Naive B cell (primary cell): Measurements from ENCODE around the gene ASB14. TPM values are rescaled to one million over a fixed set of nuclear protein-coding genes. Genes with fewer than 3 reads are reported as not detected.
"Not testable (repeated sequence)": the region's sequence is repeated elsewhere in the genome, so short reads cannot be mapped to it uniquely, and the experiment has no call there.

Experiments
- ATAC-seq, 2 donors: fragments of 150-1000 bp; cut with Tn5 transposase; 2 replicates each; pipeline ENCODE4 v1.10.0; 2021; ENCODE audit warnings: low read depth in 2 of 2, mild to moderate bottlenecking in 2 of 2, moderate library complexity in 2 of 2
- DNase-seq: peaks from one replicate; pipeline ENCODE4 v3.0.0; 2022
- H3K27ac Mint-ChIP-seq, 6 donors: one replicate each; pipeline ENCODE4 v1.8.0; 2020 to 2022; ENCODE audit warnings: mild to moderate bottlenecking in 6 of 6, mixed read lengths in 6 of 6, moderate library complexity in 5 of 6, inconsistent platforms in 2 of 6
- H3K27me3 Mint-ChIP-seq, 3 donors: one replicate each; pipeline ENCODE4 v1.8.0; 2021 to 2022; ENCODE audit warnings: mixed read lengths in 3 of 3, mild to moderate bottlenecking in 1 of 3
- H3K36me3 Mint-ChIP-seq, 2 donors: one replicate each; pipeline ENCODE4 v1.8.0; 2020 to 2022; ENCODE audit warnings: mixed read lengths in 2 of 2, inconsistent platforms in 1 of 2, mild to moderate bottlenecking in 1 of 2
- H3K4me1 Mint-ChIP-seq, 3 donors: one replicate each; pipeline ENCODE4 v1.8.0; 2020 to 2022; ENCODE audit warnings: mixed read lengths in 3 of 3, inconsistent platforms in 1 of 3, mild to moderate bottlenecking in 1 of 3, moderate library complexity in 1 of 3
- H3K4me3 Mint-ChIP-seq, 8 donors: one replicate each; pipeline ENCODE4 v1.8.0; 2020 to 2022; ENCODE audit warnings: mild to moderate bottlenecking in 8 of 8, mixed read lengths in 8 of 8, moderate library complexity in 8 of 8, inconsistent platforms in 2 of 8
- H3K9me3 Mint-ChIP-seq, 7 donors: one replicate each; pipeline ENCODE4 v1.8.0; 2020 to 2022; ENCODE audit warnings: mixed read lengths in 7 of 7, mild to moderate bottlenecking in 5 of 7, inconsistent platforms in 2 of 7, moderate library complexity in 1 of 7
- polyA plus RNA-seq, 6 donors: library from polyadenylated mRNA; unstranded; fragments of 300-500 nt; fragmentation: Illumina TruSeq; gene quantifications; one replicate each; pipeline ENCODE4 v1.2.3, GENCODE V29; 2021; ENCODE audit warnings: low read depth in 6 of 6

ASB14 gene
- 1 to 10 TPM in 4 of 6 donors, under 1 TPM in 2; 0.49 to 2.7 (median 1.7) TPM for polyA plus RNA-seq

DNA sequence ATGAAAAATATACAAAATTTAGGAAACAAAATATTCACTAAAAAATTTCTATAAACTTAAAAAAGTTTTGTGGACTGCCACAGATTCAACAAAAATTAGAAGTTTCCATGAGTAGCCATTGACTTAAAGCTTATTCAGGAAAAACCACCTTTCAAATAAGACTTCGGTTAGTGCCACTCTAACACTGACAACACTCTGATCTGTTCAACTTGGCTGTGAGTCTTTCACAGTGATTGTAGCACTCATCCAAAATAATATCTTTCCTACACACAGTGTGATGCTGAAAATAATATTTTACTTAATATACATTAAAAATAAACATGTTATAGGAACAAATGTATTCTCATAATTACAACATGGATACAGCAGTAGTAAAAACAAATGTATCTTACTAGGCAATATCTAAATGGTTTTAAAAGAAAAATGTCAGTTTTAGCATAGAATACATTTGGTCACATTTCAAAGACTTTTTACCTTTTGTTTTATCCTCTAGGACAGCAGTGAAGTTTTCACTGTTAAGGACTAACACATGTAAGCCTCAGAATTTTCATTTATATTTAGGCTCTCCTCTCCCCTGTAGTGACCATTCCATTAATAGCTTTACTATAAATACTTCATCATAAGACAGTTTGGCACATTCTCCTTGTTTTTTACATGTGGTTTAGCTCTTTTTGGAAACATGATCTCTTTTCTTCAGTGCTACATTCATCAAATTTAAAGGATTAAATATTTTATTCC is at the start of gene ASB14:
TSS of gene ASB14 (minus strand) at position 527 of the 738 bp plus-strand sequence. CDS start 652 bp downstream, outside the sequence.
- H3K4me1 Mint-ChIP-seq, result no peaks in the 10 kb centered on the region
- DNase-seq (no peak), ATAC-seq (no peak)
- no peak within 1 kb of the TSS for H3K4me3 Mint-ChIP-seq
- H3K27ac Mint-ChIP-seq, result peak within 1 kb of the TSS in 2 of 6 donors; percentile 4 to 21
- H3K27me3 Mint-ChIP-seq, result peaks cover 2 to 8% (median 6%) of the 10 kb centered on the region in 3 donors
- peaks cover 0 to under 1% (median 0%) of the 10 kb centered on the region in 7 donors for H3K9me3 Mint-ChIP-seq
- no peaks in the 10 kb centered on the region for H3K36me3 Mint-ChIP-seq

- not testable (repeated sequence) for DNase-seq, H3K9me3 Mint-ChIP-seq, ATAC-seq, H3K4me3 Mint-ChIP-seq, H3K27ac Mint-ChIP-seq, H3K27me3 Mint-ChIP-seq, H3K36me3 Mint-ChIP-seq, H3K4me1 Mint-ChIP-seq
Measured at GRCh38 chr3:57339071-57339642, 46.7 kb upstream of the ASB14 start.

GRCh38 chr3:57338272-57339070 is 46.0 kb upstream of the ASB14 start:
- not testable (repeated sequence) for ATAC-seq, H3K4me3 Mint-ChIP-seq, H3K27me3 Mint-ChIP-seq, H3K4me1 Mint-ChIP-seq, H3K27ac Mint-ChIP-seq, H3K9me3 Mint-ChIP-seq, H3K36me3 Mint-ChIP-seq, DNase-seq

- H3K27me3 Mint-ChIP-seq, result no peaks in the 10 kb centered on the region
- peaks cover 0 to 3% of the 10 kb centered on the region in 2 donors for H3K36me3 Mint-ChIP-seq
- H3K4me1 Mint-ChIP-seq, result no peaks in the 10 kb centered on the region
- peaks cover 0 to 6% (median 0%) of the 10 kb centered on the region in 7 donors for H3K9me3 Mint-ChIP-seq
- H3K27ac Mint-ChIP-seq, result peak overlapping the region in 1 of 6 donors; percentile 52
- no peak overlapping the region for H3K4me3 Mint-ChIP-seq
- no peak for DNase-seq
- no peak for ATAC-seq
Measured at GRCh38 chr3:57335283-57335938, 42.9 kb upstream of the ASB14 start.

DNA sequence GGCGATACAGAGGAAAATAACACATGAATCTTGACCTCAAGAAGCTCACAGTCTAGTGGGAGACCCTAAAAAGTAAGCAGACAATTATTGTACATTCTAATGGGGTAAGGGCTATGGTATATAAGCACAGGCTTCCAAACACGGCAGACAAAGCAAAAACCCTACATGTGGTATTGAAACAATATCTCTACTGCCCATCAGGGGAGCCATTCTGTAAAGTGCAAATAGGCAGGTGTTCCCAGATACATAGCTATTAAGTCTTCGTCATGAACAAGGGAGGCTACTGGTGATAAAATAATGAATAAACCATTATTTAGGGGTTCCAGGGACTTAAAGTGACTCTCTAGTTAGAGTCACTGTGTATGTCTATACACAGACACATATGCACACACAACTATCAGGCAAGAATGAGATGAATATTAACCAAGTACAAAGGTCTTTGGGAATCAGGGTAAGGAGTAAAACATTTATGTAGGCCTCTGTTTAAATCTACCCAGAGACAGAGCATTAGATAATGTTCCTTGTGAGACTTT is 38.7 kb upstream of the ASB14 start:
- Mint-ChIP-seq H3K27ac (no peak overlapping the region), H3K4me3 (no peak overlapping the region), H3K4me1 (no peaks in the 10 kb centered on the region), H3K27me3 (no peaks in the 10 kb centered on the region), H3K9me3 (peaks cover 0 to 4% (median 0%) of the 10 kb centered on the region in 7 donors), H3K36me3 (peaks cover 0 to 3% of the 10 kb centered on the region in 2 donors)
- ATAC-seq, result no peak
- no peak for DNase-seq

DNA sequence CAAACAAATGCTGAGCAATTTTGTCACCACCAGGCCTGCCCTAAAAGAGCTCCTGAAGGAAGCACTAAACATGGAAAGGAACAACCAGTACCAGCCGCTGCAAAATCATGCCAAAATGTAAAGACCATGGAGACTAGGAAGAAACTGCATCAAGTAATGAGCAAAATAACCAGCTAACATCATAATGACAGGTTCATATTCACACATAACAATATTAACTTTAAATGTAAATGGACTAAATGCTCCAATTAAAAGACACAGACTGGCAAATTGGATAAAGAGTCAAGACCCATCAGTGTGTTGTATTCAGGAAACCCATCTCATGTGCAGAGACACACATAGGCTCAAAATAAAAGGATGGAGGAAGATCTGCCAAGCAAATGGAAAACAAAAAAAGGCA is 34.0 kb upstream of the ASB14 start:
- not testable (repeated sequence) for DNase-seq, H3K27me3 Mint-ChIP-seq, H3K27ac Mint-ChIP-seq, H3K4me3 Mint-ChIP-seq, H3K36me3 Mint-ChIP-seq, H3K4me1 Mint-ChIP-seq, ATAC-seq
- peaks cover 0 to 15% (median 4%) of the 10 kb centered on the region in 7 donors for H3K9me3 Mint-ChIP-seq

- Mint-ChIP-seq H3K4me3 (no peak overlapping the region), H3K27me3 (peaks cover 8 to 21% (median 12%) of the 10 kb centered on the region in 3 donors), H3K4me1 (no peaks in the 10 kb centered on the region), H3K27ac (no peak overlapping the region), H3K36me3 (no peaks in the 10 kb centered on the region), H3K9me3 (peaks cover 0 to 15% (median 10%) of the 10 kb centered on the region in 7 donors)
- no peak for DNase-seq
- ATAC-seq, result no peak
Measured at GRCh38 chr3:57314204-57314603, 21.7 kb upstream of the ASB14 start.

DNA sequence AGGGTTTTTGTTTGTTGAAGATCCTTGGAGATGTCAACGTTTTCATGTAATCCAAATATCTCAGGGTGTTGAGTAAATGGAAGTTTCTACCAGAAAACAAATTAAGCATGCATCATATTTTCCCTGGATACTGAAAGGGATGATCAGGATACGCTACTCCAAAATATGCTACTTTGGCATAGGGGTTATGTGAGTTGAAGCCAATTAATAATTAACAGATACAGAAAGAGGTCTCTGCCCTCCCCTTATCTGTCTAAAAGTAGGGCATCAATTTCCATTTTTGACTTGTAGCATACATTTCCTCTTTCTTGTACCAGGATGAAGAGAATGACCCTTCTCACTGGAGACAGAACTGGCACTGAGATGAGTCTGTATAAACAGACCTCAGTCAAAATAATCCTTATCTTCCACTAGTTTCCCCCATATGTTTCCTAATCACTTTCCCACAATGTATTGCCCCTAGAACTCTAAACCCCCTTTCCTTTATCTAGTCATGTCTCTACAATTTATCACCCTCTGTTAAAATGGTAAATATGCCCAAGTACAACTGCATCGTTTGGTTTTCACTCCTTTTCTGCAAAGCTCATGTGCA is 17.4 kb upstream of the ASB14 start:
- Mint-ChIP-seq H3K27me3 (peaks cover 4 to 11% (median 6%) of the 10 kb centered on the region in 3 donors), H3K9me3 (no peaks in the 10 kb centered on the region), H3K4me3 (no peak overlapping the region), H3K4me1 (no peaks in the 10 kb centered on the region), H3K27ac (no peak overlapping the region), H3K36me3 (no peaks in the 10 kb centered on the region)
- no peak for ATAC-seq
- no peak for DNase-seq

DNA sequence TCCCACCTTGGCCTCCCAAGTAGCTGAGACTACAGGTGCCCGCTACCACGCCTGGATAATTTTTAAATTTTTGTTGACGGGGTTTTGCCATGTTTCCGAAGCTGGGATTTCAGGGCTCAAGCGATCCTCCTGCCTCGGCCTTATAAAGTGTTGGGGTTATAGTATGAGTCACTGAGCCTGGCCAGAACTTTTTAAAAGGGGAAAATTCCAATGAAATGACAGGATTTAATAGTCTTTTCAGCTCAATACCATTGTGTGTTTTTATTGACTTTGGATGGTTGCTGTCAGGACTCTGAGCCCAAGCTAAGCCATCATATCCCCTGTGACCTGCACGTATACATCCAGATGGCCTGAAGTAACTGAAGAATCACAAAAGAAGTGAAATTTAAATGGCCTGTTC is 11.0 kb upstream of the ASB14 start:
- H3K36me3 Mint-ChIP-seq, H3K4me1 Mint-ChIP-seq, H3K4me3 Mint-ChIP-seq, DNase-seq, H3K27ac Mint-ChIP-seq, H3K9me3 Mint-ChIP-seq, ATAC-seq: not testable (repeated sequence)
- peaks cover 8 to 29% (median 14%) of the 10 kb centered on the region in 3 donors for H3K27me3 Mint-ChIP-seq

DNA sequence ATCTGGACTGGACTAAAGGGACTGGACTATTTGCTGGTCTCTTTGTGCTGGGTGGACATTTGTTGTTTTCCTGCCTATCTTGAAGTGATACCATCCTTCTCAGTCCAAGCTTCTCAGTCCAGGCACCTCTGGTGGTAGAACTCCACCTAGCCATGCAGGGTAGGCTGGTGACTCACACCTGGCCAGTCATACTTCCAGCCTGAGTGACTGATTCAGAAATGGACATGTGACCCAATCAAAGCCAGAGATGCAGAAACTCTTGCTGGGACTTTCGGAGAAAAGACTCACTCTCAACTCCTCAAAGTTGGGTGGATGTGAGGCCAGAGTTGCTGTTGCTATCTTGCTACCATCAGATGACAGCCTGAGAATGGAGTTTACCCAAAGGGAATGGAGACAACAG is 5.6 kb upstream of the ASB14 start:
- H3K27ac Mint-ChIP-seq, result no peak overlapping the region
- ATAC-seq (no peak), DNase-seq (no peak)
- no peaks in the 10 kb centered on the region for H3K9me3 Mint-ChIP-seq
- peaks cover 8 to 32% (median 10%) of the 10 kb centered on the region in 3 donors for H3K27me3 Mint-ChIP-seq
- no peaks in the 10 kb centered on the region for H3K4me1 Mint-ChIP-seq
- no peak overlapping the region for H3K4me3 Mint-ChIP-seq
- no peaks in the 10 kb centered on the region for H3K36me3 Mint-ChIP-seq

GRCh38 chr3:57292897-57293526 is 527 bp upstream of the ASB14 start:
- DNase-seq (no peak), ATAC-seq (no peak)
- H3K27ac Mint-ChIP-seq, result peak overlapping the region in 1 of 6 donors; percentile 21
- H3K9me3 Mint-ChIP-seq, result no peaks in the 10 kb centered on the region
- no peaks in the 10 kb centered on the region for H3K36me3 Mint-ChIP-seq
- H3K27me3 Mint-ChIP-seq, result peaks cover 8 to 10% (median 9%) of the 10 kb centered on the region in 3 donors
- H3K4me1 Mint-ChIP-seq, result no peaks in the 10 kb centered on the region
- no peak overlapping the region for H3K4me3 Mint-ChIP-seq

GRCh38 chr3:57288403-57288802 is 4.1 kb downstream of the ASB14 start:
- ATAC-seq (no peak), DNase-seq (no peak)
- no peaks in the 10 kb centered on the region for H3K4me1 Mint-ChIP-seq
- peaks cover 0 to 8% (median 0%) of the 10 kb centered on the region in 3 donors for H3K27me3 Mint-ChIP-seq
- no peak overlapping the region for H3K4me3 Mint-ChIP-seq
- H3K9me3 Mint-ChIP-seq, result peaks cover 0 to 2% (median 0%) of the 10 kb centered on the region in 7 donors
- H3K36me3 Mint-ChIP-seq, result no peaks in the 10 kb centered on the region
- no peak overlapping the region for H3K27ac Mint-ChIP-seq
